Measurements from ENCODE around the gene MSS51. TPM values are rescaled to one million over a fixed set of nuclear protein-coding genes. Genes with fewer than 3 reads are reported as not detected.
A peak's percentile ranks its signal among the peaks of the same experiment; 100 is the strongest.

MSS51 gene
- polyA plus RNA-seq, 6 donors from 2014 or later = 0.23 to 0.44 (median 0.33) TPM; not detected in 2

DNA sequence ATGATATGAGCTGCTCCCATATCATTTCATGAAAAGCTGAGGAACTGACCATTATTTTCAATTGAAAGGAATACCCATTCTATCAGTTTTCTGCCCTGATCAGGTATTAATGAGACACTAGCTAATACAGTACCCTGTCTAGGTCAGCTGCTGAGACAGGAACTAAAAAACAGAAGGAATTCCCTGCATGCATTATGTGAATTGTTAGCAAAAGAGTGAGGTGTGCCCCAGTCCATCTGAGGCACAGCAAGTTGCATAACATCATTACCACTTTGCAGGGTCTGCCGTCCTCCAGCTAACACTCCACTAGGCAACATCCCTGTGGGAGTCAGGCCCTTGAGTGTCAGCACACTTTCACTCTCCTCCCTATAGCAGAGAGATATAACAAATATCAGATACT lies 11.1 kb upstream of the MSS51 start:
- H3K27ac Mint-ChIP-seq = no peak overlapping the region
- no peaks in the 10 kb centered on the region for H3K27me3 Mint-ChIP-seq
- H3K36me3 Mint-ChIP-seq = peaks cover 0 to 10% of the 10 kb centered on the region in 2 donors
- no peak for DNase-seq
- no peaks in the 10 kb centered on the region for H3K9me3 Mint-ChIP-seq
- H3K4me1 Mint-ChIP-seq = peaks cover 0 to 6% (median 5%) of the 10 kb centered on the region in 3 donors
- ATAC-seq (ENCODE audit: low read depth in 2 of 2) = no peak
- no peak overlapping the region for H3K4me3 Mint-ChIP-seq

DNA sequence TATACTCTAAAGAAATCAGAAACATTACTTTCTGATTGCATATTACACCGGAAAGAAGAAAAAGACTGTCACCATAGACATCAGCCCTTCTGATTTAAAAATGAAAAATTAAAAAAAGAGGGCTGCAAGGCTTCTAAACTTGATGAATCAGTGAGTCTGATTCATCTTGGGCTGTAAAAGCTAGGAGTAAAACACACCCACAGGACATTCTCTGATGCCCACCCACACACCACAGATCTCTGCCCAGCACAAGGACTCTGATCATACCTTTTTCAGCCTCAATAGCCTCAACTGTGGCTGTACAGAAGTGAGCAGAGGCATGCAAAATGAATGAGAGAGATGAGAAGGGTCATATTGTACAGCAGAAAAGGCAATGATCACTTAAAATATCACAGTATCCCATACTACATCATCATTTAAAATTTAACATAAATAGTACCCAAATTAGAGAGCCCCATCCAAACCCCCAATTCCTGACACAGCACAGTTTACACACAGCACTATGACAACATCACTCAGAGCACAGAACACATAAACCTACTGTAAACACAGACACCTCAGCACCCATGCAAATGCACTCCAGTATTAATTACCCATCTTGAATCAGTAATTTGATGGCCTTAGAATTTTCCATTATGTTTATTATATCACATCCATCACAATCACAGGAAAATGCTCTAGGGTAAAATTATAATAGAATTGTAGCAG lies 6.4 kb upstream of the MSS51 start:
- Mint-ChIP-seq H3K27me3 (no peaks in the 10 kb centered on the region), H3K27ac (peak overlapping the region in 1 of 6 donors; percentile 7), H3K36me3 (peaks cover 0 to 19% of the 10 kb centered on the region in 2 donors), H3K4me3 (no peak overlapping the region), H3K9me3 (no peaks in the 10 kb centered on the region), H3K4me1 (peaks cover 0 to 3% (median 0%) of the 10 kb centered on the region in 3 donors)
- ATAC-seq (ENCODE audit: low read depth in 2 of 2) (no peak), DNase-seq (no peak)

DNA sequence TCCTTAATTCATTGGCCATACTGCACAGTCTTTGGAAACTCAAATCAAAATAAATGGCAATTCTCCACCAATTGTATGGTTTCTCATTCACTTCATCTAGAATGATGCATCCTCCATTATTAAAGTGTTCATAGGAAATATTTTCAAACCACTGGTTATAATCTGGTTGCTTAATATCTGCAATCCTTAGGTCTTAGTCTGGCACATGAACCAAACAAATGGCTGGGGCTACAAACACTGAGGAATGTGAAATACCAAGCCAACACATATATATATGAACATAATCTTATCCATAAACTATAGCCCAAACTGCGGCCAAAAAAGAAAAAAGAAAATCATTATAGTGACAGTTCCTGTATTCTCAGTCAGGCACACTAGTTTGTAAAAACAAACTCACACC lies 5.7 kb upstream of the MSS51 start:
- DNase-seq (no peak), ATAC-seq (ENCODE audit: low read depth in 2 of 2) (no peak)
- H3K27me3 Mint-ChIP-seq = no peaks in the 10 kb centered on the region
- no peaks in the 10 kb centered on the region for H3K4me1 Mint-ChIP-seq
- no peak overlapping the region for H3K27ac Mint-ChIP-seq
- no peak overlapping the region for H3K4me3 Mint-ChIP-seq
- H3K9me3 Mint-ChIP-seq = no peaks in the 10 kb centered on the region
- peaks cover 0 to 19% of the 10 kb centered on the region in 2 donors for H3K36me3 Mint-ChIP-seq

DNA sequence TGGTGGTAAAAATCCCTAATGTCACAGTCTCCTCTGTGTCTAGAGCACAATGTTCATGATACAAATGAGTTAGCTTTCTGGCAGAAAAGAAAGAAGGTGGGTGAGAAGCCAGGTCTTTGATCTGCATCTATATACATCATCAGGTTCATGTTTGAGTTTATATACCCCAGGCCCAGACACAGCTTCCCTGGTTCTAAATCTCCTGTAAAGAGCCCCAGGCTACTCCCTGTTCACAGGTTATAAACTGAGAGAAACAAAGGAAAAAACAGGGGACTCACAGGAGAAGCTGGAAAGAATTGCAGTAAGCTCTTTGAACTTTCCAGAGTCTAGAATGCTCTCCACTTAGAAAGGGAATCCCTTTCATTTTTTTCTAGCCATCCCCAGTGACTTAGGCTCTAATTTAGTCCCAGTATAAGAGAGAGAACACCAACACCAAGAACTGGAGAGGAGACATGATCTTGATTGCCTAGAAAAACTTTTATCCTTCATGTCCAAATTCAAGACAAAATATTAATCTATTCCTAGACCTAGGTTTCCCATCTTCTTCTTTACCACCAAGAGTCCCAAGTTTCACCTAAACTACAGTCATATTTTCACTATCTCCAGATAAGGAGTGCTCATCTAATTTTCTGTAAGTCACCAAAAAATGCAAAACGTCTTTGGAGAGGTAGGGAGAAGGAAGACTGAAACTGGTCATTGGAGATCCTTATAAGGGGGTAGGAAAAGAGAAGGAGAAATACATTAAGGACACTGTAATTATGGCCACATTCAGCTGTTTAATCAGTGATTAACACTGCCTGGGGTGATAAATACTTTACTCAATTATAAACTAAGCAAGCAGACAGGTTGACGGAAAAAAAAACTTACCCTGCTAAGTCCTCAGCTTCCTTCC lies 469 bp downstream of the MSS51 start:
- DNase-seq (no peak), ATAC-seq (ENCODE audit: low read depth in 2 of 2) (no peak)
- Mint-ChIP-seq H3K36me3 (peaks cover 0 to 10% of the 10 kb centered on the region in 2 donors), H3K4me3 (no peak overlapping the region), H3K27ac (peak overlapping the region in 2 of 6 donors; percentile 57 to 74), H3K9me3 (no peaks in the 10 kb centered on the region), H3K27me3 (no peaks in the 10 kb centered on the region), H3K4me1 (no peaks in the 10 kb centered on the region)

DNA sequence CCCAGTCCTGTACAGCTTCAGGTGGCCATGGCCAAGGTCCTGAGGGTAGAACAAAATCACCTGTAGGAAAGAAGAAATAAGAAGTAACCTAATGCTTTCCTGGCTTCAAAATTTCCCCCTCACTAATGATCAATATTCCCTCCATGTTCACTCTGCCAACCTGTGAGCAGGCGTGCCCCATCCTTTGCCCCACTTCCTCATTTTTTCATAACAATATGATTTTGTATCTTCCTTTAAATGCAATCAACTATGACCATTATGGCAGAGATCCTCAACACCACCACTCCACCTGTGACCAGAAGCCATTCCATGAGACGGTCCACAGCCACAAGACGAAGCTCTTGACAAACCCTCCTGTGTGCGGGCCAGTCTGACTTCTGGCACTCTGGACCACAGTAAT lies 7.0 kb downstream of the MSS51 start:
- H3K4me3 Mint-ChIP-seq = peak overlapping the region in 2 of 8 donors; percentile 1 to 2
- no peaks in the 10 kb centered on the region for H3K9me3 Mint-ChIP-seq
- peaks cover 17 to 21% (median 18%) of the 10 kb centered on the region in 3 donors for H3K4me1 Mint-ChIP-seq
- peaks cover 19 to 25% of the 10 kb centered on the region in 2 donors for H3K36me3 Mint-ChIP-seq
- ATAC-seq (ENCODE audit: low read depth in 2 of 2) = peak; percentile 77 to 87
- H3K27me3 Mint-ChIP-seq = no peaks in the 10 kb centered on the region
- DNase-seq = no peak
- H3K27ac Mint-ChIP-seq = peak overlapping the region; percentile 2 to 69 (median 12)

DNA sequence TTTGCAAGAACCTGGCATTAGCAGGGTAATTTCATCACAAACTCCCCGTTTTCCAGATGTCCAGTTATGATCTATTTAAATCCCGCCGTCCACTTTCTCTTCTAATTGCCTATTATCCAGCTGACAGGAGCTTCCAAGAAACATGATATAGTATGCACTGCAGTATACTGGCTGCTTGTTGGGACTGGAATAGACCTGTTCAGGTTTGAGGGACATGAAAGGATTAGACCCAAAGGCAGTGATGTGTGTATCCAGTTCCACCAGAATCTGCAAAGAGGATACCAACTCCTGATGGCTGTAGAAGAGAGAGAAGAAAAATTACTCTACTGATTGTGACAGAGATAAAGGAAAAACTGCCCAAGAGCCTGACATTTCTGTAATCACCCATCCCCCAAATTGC lies 8.9 kb downstream of the MSS51 start:
- peaks cover 19 to 25% of the 10 kb centered on the region in 2 donors for H3K36me3 Mint-ChIP-seq

DNA sequence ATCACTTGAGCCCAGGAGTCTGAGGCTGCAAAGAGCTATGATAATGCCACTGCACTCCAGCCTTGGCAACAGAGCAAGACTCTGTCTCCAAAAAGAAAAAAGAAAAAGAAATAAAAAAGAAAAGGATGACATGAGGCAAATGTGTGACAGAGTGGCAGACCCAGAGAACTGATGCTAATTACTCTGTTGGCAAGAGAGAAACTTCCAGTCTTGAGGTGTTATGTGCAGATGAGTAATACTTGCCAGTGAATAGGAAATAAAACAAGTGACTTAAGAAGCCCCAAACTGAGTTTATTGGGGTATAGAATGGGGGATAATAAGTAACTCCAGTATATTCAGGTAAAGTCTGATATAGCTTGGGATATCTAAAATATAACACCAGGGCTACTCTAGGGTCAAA lies 10.1 kb downstream of the MSS51 start:
- ATAC-seq (ENCODE audit: low read depth in 2 of 2) (no peak), DNase-seq (no peak)
- Mint-ChIP-seq H3K27ac (no peak overlapping the region), H3K9me3 (no peaks in the 10 kb centered on the region), H3K36me3 (peaks cover 19 to 25% of the 10 kb centered on the region in 2 donors), H3K4me1 (peaks cover 17 to 21% (median 18%) of the 10 kb centered on the region in 3 donors), H3K27me3 (no peaks in the 10 kb centered on the region), H3K4me3 (no peak overlapping the region)

More for the DNA sequence above, 8.9 kb downstream of the MSS51 start:
- Mint-ChIP-seq H3K4me1 (peaks cover 17 to 21% (median 18%) of the 10 kb centered on the region in 3 donors), H3K27ac (no peak overlapping the region), H3K4me3 (no peak overlapping the region), H3K27me3 (no peaks in the 10 kb centered on the region), H3K9me3 (no peaks in the 10 kb centered on the region)
- ATAC-seq (ENCODE audit: low read depth in 2 of 2) = no peak
- no peak for DNase-seq

DNA sequence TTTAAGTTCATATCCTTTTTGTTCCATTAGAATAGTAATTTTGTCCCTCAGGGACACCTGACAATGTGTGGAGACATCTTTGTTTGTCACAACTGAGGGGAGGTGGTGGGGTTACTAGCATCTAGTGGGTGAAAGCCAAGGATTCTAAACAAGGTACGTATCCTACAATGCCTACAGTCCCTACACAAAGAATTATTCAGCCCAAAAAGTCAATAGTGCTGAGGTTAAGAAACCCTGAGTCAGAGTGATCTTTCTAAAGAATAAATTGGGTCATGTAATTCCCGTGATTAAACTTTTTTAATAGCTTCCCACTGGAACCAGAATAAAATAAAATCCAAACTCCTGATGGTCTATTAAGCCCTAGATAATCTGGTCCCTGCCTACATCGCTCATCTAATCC lies 16.8 kb downstream of the MSS51 start:
- Mint-ChIP-seq H3K36me3 (no peaks in the 10 kb centered on the region), H3K4me3 (peak overlapping the region in 1 of 8 donors; percentile 66), H3K27me3 (no peaks in the 10 kb centered on the region), H3K27ac (peak overlapping the region in 1 of 6 donors; percentile 59), H3K9me3 (no peaks in the 10 kb centered on the region), H3K4me1 (peaks cover 14 to 29% (median 19%) of the 10 kb centered on the region in 3 donors)
- ATAC-seq (ENCODE audit: low read depth in 2 of 2) = no peak
- no peak for DNase-seq

DNA sequence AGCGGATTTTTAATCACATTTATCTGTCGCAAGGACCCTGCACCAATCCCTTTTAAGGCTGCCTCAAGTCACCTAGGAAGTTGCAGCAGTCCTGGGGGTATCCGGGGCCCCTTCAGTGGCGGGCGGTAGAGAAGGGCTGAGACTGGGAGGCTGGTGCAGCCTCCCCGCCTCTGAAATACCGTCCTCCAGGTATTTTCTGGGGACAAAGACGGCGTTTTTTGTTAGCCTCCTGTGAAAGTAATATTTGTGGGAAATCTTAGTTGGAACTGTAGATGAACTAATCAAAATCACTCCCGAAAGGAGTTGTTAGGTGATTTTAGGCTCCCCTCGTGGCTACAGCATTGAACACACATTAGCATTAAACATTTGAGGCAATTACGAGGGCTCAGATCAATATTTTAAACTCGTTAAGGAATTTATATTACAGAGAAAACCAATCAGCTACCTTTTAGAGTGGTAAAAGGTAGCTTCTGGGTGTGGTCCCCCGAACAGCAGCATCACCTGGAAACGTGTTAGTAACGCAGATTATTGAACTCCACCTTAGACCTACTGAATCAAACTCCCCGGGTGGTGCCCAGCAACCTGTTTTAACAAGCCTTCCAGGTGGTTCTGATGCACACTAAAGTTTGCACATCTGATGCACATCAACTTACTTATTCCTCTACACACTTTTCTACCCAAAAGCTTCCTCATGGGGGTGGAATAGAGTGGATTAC lies 19.0 kb downstream of the MSS51 start:
- Mint-ChIP-seq H3K4me1 (peaks cover 18 to 48% (median 29%) of the 10 kb centered on the region in 3 donors), H3K36me3 (no peaks in the 10 kb centered on the region), H3K4me3 (peak overlapping the region; percentile 91 to 96 (median 94)), H3K9me3 (no peaks in the 10 kb centered on the region), H3K27ac (peak overlapping the region; percentile 77 to 99 (median 85)), H3K27me3 (no peaks in the 10 kb centered on the region)
- ATAC-seq (ENCODE audit: low read depth in 2 of 2) = no peak
- no peak for DNase-seq

DNA sequence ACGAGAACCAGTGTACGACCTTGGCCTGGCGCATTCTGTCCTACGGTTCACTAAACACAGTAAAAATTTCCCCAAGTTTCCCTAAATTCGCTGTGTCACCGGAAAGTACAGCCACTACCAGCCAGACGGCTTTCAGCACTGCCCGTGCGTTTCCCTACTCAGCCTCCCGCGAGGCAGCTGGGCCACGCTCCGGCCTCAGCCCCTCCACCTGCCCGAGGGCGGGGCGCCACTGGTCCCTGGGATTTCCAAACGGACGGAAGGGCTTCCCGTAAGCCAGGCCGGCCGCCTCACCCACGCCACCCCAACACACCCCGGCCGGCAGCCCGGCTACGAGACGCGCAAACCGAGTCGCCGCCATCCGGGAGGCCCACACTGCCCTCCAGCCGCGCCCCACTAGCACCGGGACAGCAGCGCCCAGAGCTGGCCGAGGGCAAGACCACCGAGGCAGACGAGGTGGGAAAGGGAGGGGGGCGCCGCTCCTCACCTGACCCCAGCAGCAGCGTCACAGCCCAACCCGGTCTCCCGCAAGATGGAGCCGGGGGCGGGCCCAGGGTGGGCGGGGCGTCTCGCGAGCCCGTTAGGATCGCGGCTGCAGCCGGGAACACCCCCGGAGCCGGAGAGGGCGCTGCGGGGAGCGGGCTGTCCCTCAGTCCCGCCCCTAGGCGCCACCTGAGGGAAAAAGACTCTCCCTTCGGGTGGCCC lies 19.7 kb downstream of the MSS51 start, which contains the start of gene ANXA7:
Gene ANXA7 (minus strand): TSS at position 531 of the 702 bp plus-strand sequence. CDS start 13,202 bp downstream, outside the sequence.
- peak; percentile 89 to 90 for ATAC-seq (ENCODE audit: low read depth in 2 of 2)
- H3K9me3 Mint-ChIP-seq = no peaks in the 10 kb centered on the region
- H3K4me3 Mint-ChIP-seq = peak within 1 kb of the TSS; percentile 91 to 96 (median 94)
- peaks cover 25 to 54% (median 36%) of the 10 kb centered on the region in 3 donors for H3K4me1 Mint-ChIP-seq
- no peaks in the 10 kb centered on the region for H3K27me3 Mint-ChIP-seq
- no peaks in the 10 kb centered on the region for H3K36me3 Mint-ChIP-seq
- DNase-seq = peak; percentile 88
- H3K27ac Mint-ChIP-seq = peak within 1 kb of the TSS; percentile 89 to 99 (median 95)

DNA sequence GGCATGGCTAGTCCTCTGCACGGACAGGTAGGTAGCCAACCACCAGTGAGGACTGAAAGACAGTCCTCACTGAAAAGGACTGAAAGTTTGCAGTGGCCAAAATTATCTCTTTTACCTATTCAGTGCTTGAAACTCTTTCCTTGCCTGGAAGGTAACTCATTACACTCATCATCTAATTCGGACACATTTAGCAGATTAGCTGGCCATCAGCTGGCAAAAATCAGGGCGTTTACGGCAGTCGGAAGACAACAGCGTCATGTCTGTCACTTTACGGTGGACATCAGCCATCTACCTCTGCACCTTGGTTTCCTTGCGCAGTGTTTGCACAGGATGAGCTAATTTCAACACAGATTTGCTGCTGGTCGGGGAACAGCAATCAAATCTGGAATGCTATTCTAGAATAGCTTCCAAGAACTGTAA lies 20.2 kb downstream of the MSS51 start:
- peak overlapping the region; percentile 89 to 99 (median 95) for H3K27ac Mint-ChIP-seq
- no peak for DNase-seq
- peaks cover 0 to under 1% of the 10 kb centered on the region in 2 donors for H3K36me3 Mint-ChIP-seq
- H3K27me3 Mint-ChIP-seq = no peaks in the 10 kb centered on the region
- ATAC-seq (ENCODE audit: low read depth in 2 of 2) = no peak
- H3K4me1 Mint-ChIP-seq = peaks cover 25 to 55% (median 39%) of the 10 kb centered on the region in 3 donors
- peak overlapping the region; percentile 91 to 96 (median 94) for H3K4me3 Mint-ChIP-seq
- H3K9me3 Mint-ChIP-seq = no peaks in the 10 kb centered on the region

DNA sequence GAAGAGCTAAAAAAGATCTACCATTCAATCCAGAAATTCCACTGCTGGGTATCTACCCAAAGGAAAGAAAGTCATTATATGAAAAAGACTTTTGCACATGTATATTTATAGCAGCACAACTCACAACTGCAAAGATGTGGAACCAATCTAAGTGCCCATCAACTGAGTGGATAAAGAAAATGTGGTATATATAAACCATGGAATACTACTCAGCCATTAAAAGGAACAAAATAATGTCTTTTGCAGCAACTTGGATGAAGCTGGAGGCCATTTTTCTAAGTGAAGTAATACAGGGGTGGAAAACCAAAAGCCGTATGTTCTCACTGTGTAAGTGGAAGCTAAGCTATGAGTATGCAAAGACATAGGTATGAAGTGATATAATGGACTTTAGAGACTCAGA lies 22.5 kb downstream of the MSS51 start:
- no peak for ATAC-seq (ENCODE audit: low read depth in 2 of 2)
- no peaks in the 10 kb centered on the region for H3K9me3 Mint-ChIP-seq
- peaks cover 37 to 70% (median 57%) of the 10 kb centered on the region in 3 donors for H3K4me1 Mint-ChIP-seq
- no peaks in the 10 kb centered on the region for H3K27me3 Mint-ChIP-seq
- peak overlapping the region in 2 of 8 donors; percentile 54 to 91 for H3K4me3 Mint-ChIP-seq
- no peak for DNase-seq
- no peak overlapping the region for H3K27ac Mint-ChIP-seq
- peaks cover 0 to 6% of the 10 kb centered on the region in 2 donors for H3K36me3 Mint-ChIP-seq

All from naive B cell (primary cell).